Mammary epithelial cell (primary cell): ENCODE results near the gene CHN2.

Experiments
- CTCF ChIP-seq, 2 donors: IDR thresholded peaks in 1 of 2; conservative IDR thresholded peaks in 1 of 2; 2 replicates each; pipeline ENCODE4 v1.5.1; 2011 to 2012; ENCODE audit warnings: inconsistent platforms in 2 of 2, low read length in 2 of 2, mild to moderate bottlenecking in 2 of 2, control low read depth in 1 of 2, low read depth in 1 of 2; ENCODE audit not compliant: insufficient read depth in 1 of 2; ENCODE audit errors: extremely low read depth in 1 of 2
- EZH2 ChIP-seq: IDR thresholded peaks from 2 replicates; pipeline ENCODE4 v1.6.1; 2012; ENCODE audit warnings: low read length, inconsistent platforms, borderline replicate concordance

- TF ChIP-seq CTCF (conservative IDR thresholded peaks at IDR 0.05 in 1 of 2, IDR thresholded peaks at IDR 0.05 in 1 of 2; ENCODE audit: extremely low read depth in 1 of 2, insufficient read depth in 1 of 2, low read depth in 1 of 2, low read length in 2 of 2) = no peak
- no peak for TF ChIP-seq EZH2
Observed at GRCh38 chr7:29271319-29271658, 76.7 kb downstream of the CHN2 start.
